Tibial nerve (tissue), 3 donors: ENCODE measurements around the gene DNAJC7.

Source experiments
- CTCF ChIP-seq, 5 experiments: fragments of 200-600 bp in 3 of 5; fragments of 450-650 bp in 2 of 5; sonication (generic) in 3 of 5; IDR thresholded peaks; one replicate each; pipeline ENCODE4 v1.5.1; 2016 to 2019; ENCODE audit warnings: antibody characterized with exemption in 5 of 5, mild to moderate bottlenecking in 3 of 5, moderate library complexity in 2 of 5
- POLR2A ChIP-seq, 2 donors: fragments of 450-650 bp; IDR thresholded peaks; one replicate each; pipeline ENCODE4 v1.6.1; 2017; ENCODE audit warnings: antibody characterized with exemption in 2 of 2, mild to moderate bottlenecking in 2 of 2, moderate library complexity in 2 of 2

- peak; percentile 79 to 92 (median 86) for TF ChIP-seq CTCF (IDR thresholded peaks at IDR 0.05)
- TF ChIP-seq POLR2A (IDR thresholded peaks at IDR 0.05) = no peak
Measured at GRCh38 chr17:41962768-41963434, 54.3 kb downstream of the DNAJC7 start.
